Right ventricle myocardium inferior (tissue), 1 donor: ENCODE measurements around the gene IFNB1. TPM values are rescaled to one million over a fixed set of nuclear protein-coding genes. Genes with fewer than 3 reads are reported as not detected.

Experiments used
- ATAC-seq: fragments of 200-7000 bp; cut with Tn5 transposase; one replicate; pipeline ENCODE4 v1.9.1; 2020; ENCODE audit warnings: mild to moderate bottlenecking, moderate library complexity
- DNase-seq: peaks from one replicate; pipeline ENCODE4 v3.0.0; 2021; ENCODE audit errors: missing footprints
- intact Hi-C: fragments of 100-400 bp; cut with DNase I; formaldehyde crosslinking; loops from one replicate; pipeline ENCODE4 v1.11.0; 2022
- total RNA-seq: library from RNA; stranded (reverse); fragmentation: NEBNext Ultra II Directional; extraction: Animal tissue kit (Norgen Biotek cat#: 25700); gene quantifications from one replicate; pipeline ENCODE4 v1.2.1, GENCODE V29; 2021
- donor health status: DM: no; HTN: yes; CAD: no; lungs with severe emphysema.

IFNB1 gene
- total RNA-seq, 1 donor from 2014 or later = not detected

GRCh38 chr9:21080793-21081192 is 3.1 kb upstream of the IFNB1 start:
- intact Hi-C loops = no loop called here
- no peak for ATAC-seq
- no peak for DNase-seq

GRCh38 chr9:21078702-21079101 is 960 bp upstream of the IFNB1 start:
- DNase-seq (no peak), ATAC-seq (no peak)
- intact Hi-C loops = no loop called here

DNA sequence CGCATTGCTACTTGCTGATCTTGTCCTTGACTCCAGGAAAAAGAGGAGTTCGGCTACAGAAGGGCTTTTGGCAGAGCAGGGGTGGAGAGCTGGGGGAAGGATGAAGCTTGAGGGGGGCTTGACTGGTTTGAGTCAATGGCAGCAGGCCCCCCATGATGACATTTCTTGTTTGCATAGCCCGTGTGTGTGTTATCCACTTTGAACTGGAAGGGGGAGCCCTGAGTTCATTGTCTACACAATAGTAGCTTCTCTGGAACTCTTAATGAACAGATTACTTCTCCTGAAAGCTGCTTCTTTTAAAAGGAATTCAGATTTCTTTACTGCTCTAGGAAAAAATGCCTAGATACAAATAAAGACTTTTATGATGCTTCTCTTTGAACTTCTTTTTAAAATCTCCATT is 2.3 kb downstream of the IFNB1 start:
- no peak for DNase-seq
- no peak for ATAC-seq
- intact Hi-C loops = no loop called here

GRCh38 chr9:21070906-21071305 is 6.8 kb downstream of the IFNB1 start:
- ATAC-seq (no peak), DNase-seq (no peak)
- intact Hi-C loops = no loop called here

GRCh38 chr9:21070171-21070571 is 7.6 kb downstream of the IFNB1 start:
- DNase-seq (no peak), ATAC-seq (peak; percentile 91)
- intact Hi-C loops = no loop called here

DNA sequence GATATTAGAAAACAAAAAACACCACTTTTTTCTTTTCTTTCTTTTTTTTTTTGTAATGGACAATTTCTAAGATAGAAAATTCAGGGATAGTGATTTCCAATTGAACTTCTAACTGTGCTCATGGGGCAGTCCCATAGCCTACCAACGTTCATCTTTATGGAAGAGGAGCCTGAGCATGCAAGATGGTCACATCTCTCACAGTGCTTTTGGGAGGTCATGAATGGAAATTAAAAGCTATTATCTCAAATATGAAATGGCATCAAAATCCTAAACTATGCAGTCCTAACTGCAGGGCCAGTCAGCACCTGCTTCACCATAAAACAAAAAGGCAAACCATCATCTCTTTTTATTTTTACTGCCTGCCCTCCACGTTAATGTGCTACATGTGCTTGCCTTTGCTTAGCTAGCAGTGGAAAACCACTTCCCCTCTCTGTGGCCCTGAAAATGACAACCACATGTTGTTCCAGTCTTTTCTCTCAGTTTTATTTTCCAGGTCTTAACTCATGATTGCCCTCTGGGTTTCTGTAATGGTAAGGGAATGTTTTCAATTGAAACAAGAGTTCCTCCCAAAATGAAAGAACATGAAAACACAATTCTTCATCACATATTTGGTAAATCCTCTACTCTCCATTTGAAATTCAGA is 16.7 kb downstream of the IFNB1 start:
- intact Hi-C loops = no loop called here
- DNase-seq (no peak), ATAC-seq (no peak)

- intact Hi-C loops = no loop called here
- DNase-seq (no peak), ATAC-seq (no peak)
Observed at GRCh38 chr9:21056931-21057330, 20.8 kb downstream of the IFNB1 start.

GRCh38 chr9:21053851-21054250 is 23.9 kb downstream of the IFNB1 start:
- ATAC-seq = no peak
- intact Hi-C loops = no loop called here
- DNase-seq = no peak

DNA sequence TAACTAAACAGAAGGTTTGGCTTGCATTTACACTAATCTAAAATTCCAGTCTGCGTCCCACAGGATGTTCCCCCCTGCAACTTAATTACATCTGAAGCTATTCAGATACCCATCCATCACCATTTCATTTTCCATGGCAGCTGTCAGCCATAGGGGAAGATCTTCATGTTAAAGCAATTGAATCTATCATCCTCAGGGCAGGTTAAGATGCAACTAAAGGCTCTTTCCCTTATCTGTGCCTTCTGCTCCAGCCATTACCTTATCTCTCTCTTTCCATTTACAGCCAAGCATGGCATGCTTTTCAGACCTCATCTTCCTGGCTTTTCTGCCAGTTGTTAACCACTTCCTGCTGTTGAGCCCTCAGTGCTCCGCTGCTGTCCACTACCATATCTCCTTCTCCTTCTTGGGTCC is 30.5 kb downstream of the IFNB1 start:
- intact Hi-C loops = no loop called here
- no peak for ATAC-seq

GRCh38 chr9:21043841-21044240 is 33.9 kb downstream of the IFNB1 start:
- intact Hi-C loops = no loop called here
- no peak for ATAC-seq
- DNase-seq = no peak

More for the DNA sequence above, 30.5 kb downstream of the IFNB1 start:
- DNase-seq = no peak

DNA sequence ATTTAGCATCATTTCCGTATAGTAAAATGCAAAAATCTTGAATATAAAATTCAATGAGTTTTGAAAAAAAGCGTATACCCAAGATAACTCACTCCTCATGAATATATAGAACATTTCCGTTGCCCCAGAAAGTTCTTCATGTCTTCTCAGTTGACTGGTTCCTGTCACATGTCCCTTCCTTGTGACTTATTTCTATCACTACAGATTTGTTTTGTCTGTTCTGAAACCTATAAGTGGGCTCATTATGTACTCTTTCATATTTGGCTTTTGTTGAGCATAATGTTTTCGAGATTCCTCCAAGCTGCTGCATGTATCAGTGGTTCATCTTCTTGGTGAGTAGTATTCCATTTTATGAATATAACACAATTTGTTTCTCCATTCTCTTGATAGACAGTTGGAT is 35.3 kb downstream of the IFNB1 start:
- DNase-seq (no peak), ATAC-seq (no peak)
- intact Hi-C loops = no loop called here

GRCh38 chr9:21039302-21039701 is 38.4 kb downstream of the IFNB1 start:
- intact Hi-C loops = no loop called here
- DNase-seq (no peak), ATAC-seq (no peak)

- intact Hi-C loops = no loop called here
- no peak for DNase-seq
- ATAC-seq = no peak
Observed at GRCh38 chr9:21037278-21037677, 40.5 kb downstream of the IFNB1 start.

GRCh38 chr9:21031808-21032183 is 45.9 kb downstream of the IFNB1 start:
- ATAC-seq = no peak
- intact Hi-C loops = no loop called here
- peak; percentile 53 for DNase-seq

GRCh38 chr9:21031091-21031807 is 46.5 kb downstream of the IFNB1 start, which contains the start of gene HACD4:
Gene HACD4 (minus strand): TSS chr9:21031640. CDS start chr9:21031590, 50 bp downstream.
- ATAC-seq (peak; percentile 92), DNase-seq (peak; percentile 84)
- intact Hi-C loops = no loop called here

DNA sequence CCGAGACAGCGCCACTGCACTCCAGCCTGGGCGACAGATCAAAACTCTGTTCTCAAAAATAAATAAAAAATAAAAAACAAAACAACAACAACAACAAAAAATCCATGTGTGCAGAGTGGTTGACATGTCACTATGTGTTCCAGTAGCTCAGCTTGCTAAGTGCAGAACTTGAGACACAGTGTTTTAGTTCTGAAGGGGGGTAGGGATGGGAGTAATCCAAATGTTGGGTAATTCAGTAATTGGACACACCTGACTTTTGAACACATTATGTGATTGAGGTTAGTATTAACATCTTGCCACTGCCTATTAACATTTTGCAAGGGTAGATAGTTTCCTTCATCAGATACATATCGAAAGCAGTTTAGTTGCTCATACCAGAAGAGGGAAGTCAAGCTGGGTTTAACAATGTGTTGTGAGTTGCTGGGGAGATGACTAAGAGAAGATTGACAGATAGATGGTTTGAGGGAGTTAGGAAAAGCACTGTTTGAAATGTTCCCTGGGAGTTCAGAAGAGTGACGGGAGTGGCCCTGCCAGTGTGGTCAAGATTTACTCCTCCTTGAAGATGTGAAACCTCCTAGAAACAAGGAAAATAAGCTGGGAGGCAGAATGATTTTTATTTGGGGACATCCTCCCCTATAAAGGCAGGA is 47.2 kb downstream of the IFNB1 start:
- ATAC-seq (peak; percentile 37), DNase-seq (no peak)
- intact Hi-C loops = no loop called here

DNA sequence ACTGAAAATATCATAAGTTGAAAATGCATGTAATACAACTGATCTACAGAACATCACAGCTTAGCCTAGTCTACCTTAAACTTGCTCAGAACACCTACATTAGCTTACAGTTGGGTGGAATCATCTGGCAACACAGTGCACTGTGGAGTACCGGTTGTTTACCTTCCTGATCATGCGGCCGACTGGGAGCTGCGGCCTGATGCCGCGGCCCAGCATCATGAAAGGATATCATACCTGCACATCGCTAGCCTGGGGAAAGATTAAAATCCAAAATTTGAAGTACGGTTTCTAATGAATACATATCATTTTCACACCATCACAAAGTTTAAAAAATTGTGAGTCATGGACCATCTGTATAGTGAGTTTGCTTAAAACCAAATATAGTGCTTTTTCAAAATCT is 48.1 kb downstream of the IFNB1 start:
- DNase-seq = no peak
- intact Hi-C loops = no loop called here
- ATAC-seq = no peak

GRCh38 chr9:21028466-21028865 is 49.3 kb downstream of the IFNB1 start:
- intact Hi-C loops = no loop called here
- ATAC-seq = no peak
- DNase-seq = no peak

DNA sequence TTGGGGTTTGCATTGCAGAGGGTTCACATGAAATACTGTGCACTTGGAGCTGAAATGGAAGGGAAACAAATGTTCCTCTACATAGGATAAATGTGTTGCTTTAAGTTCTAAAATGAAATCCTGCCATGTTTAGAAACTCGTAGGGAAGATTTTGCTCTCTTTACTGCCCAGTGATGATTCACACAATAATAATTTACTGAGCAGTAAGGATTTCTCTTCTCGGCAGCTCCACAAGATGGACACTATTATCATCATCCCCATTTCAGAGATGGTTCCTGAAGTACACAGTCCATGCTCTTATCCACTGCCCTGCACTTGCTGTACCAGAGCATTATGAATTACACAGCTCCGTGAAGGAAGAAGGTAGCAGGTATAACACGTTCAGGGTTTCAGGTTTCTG is 50.4 kb downstream of the IFNB1 start:
- intact Hi-C loops = no loop called here
- DNase-seq = no peak
- ATAC-seq = no peak
